ENCODE results near the gene MISP3. TPM values are rescaled to one million over a fixed set of nuclear protein-coding genes. Genes with fewer than 3 reads are reported as not detected.
"Not testable (repeated sequence)": the region's sequence is repeated elsewhere in the genome, so short reads cannot be mapped to it uniquely, and the experiment has no call there.

The MISP3 gene
- total RNA-seq (1 to 10 TPM; 1.3 to 1.6 TPM), polyA plus RNA-seq (1 to 10 TPM in 1 of 2 donors, under 1 TPM in 1; 0.68 to 1.1 TPM)

- Histone ChIP-seq H3K4me3 (ENCODE audit: low read length in 2 of 2) (peak within 1 kb of the TSS; percentile 36 to 70), H3K9me3 (ENCODE audit: control insufficient read depth in 1 of 2, low read length in 2 of 2) (no peaks in the 10 kb centered on the region), H3K4me1 (ENCODE audit: insufficient read depth, low read length) (peaks cover 31% of the 10 kb centered on the region), H3K27me3 (ENCODE audit: insufficient read depth, low read length) (no peaks in the 10 kb centered on the region), H3K36me3 (ENCODE audit: insufficient read depth, low read length) (no peaks in the 10 kb centered on the region), H3K27ac (ENCODE audit: low read depth, low read length) (peak within 1 kb of the TSS; percentile 61)
- Mint-ChIP-seq H3K4me1 (peaks cover 7 to 28% (median 15%) of the 10 kb centered on the region in 4 donors), H3K27me3 (no peaks in the 10 kb centered on the region), H3K4me3 (peak within 1 kb of the TSS; percentile 89 to 98 (median 93)), H3K9me3 (no peaks in the 10 kb centered on the region), H3K27ac (peak within 1 kb of the TSS; percentile 70 to 97 (median 88)), H3K36me3 (peaks cover 0 to 1% of the 10 kb centered on the region in 2 donors)
- intact Hi-C loops (cut with micrococcal nuclease): loop anchor here (1.0 to 10.0 kb wide), 9 partner anchors 14 to 476 kb away; partner anchors contain the start of genes DCAF15 and SAMD1
- ChIA-PET POLR2A (ENCODE audit: partially characterized antibody) (interaction anchor here (0.5 to 4.2 kb wide), 9 partner anchors 9 to 192 kb away, joined by 4 to 30 read pairs (median 11); partner anchors contain the start of genes ASF1B, IL27RA, PRKACA and RFX1), CTCF (ENCODE audit: partially characterized antibody) (interaction anchor here (0.7 to 6.9 kb wide), 27 partner anchors 9 to 284 kb away, joined by 3 to 65 read pairs (median 5); partner anchors contain the start of genes ASF1B, IL27RA, NANOS3 and PALM3)
- no peak for DNase-seq
Observed at GRCh38 chr19:14072535-14073260, at the start of gene MISP3. Gene MISP3 (plus strand): TSS chr19:14072786. CDS start chr19:14073310, 524 bp downstream.

DNA sequence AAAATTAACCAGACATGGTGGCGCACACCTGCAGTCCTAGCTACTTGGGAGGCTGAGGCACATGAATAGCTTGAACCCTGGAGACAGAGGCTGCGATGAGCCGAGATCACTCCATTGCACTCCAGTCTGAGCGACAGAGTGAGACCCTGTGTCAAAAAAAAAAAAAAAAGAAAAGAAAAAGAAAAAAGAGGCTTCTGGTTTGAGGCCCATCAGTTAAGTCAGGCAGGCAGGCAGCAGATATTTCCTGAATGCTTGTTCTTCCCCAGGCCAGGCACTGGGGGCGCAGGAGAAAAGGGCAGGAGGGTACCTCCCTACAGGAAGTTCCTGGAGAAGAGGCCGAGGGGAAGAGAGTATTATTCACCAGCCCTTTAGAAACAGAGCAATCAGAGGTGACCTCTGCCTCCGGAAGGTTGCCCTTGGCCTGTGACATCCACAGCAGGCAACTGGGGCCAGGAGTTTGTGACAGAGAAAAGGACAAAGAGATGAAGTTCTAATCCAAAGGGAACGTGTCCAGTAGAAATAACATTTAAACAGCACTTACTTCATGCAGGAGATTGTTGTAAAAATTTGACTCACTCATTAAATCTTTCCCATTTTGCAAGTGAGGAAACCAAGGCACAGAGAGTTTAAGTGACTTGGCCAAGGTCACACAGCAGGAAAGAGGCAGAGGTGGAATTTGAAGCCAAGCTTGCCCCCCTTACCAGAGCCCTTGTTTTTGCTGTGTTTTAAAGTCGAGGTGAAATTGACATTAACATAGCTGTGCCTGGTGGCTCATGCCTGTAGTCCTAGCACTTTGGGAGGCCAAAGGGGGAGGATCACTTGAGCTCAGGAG lies 49.0 kb upstream of the MISP3 start:
- Histone ChIP-seq H3K4me3 (ENCODE audit: low read length in 2 of 2) (no peak overlapping the region), H3K27me3 (ENCODE audit: insufficient read depth, low read length) (no peaks in the 10 kb centered on the region), H3K9me3 (ENCODE audit: control insufficient read depth in 1 of 2, low read length in 2 of 2) (no peaks in the 10 kb centered on the region), H3K4me1 (ENCODE audit: insufficient read depth, low read length) (peaks cover 10% of the 10 kb centered on the region), H3K36me3 (ENCODE audit: insufficient read depth, low read length) (no peaks in the 10 kb centered on the region), H3K27ac (ENCODE audit: low read depth, low read length) (no peak overlapping the region)
- H3K4me3 Mint-ChIP-seq: no peak overlapping the region
- CTCF ChIA-PET (ENCODE audit: partially characterized antibody): interaction anchor here (0.8 kb wide), 1 partner anchor 63 kb away, joined by 3 read pairs; no protein-coding TSS in a partner anchor
- DNase-seq: no peak
- H3K9me3 Mint-ChIP-seq: peaks cover 0 to 3% (median 0%) of the 10 kb centered on the region in 8 donors
- H3K27me3 Mint-ChIP-seq: no peaks in the 10 kb centered on the region
- no peaks in the 10 kb centered on the region for H3K36me3 Mint-ChIP-seq
- H3K4me1 Mint-ChIP-seq: peaks cover 3 to 18% (median 10%) of the 10 kb centered on the region in 4 donors
- intact Hi-C loops (cut with micrococcal nuclease): no loop called here
- POLR2A ChIA-PET (ENCODE audit: partially characterized antibody): interaction anchor here (3.3 kb wide), 1 partner anchor 7 kb away, joined by 26 read pairs; the partner anchor contains the start of gene IL27RA
- H3K27ac Mint-ChIP-seq: peak overlapping the region in 3 of 7 donors; percentile 55 to 80 (median 79)

DNA sequence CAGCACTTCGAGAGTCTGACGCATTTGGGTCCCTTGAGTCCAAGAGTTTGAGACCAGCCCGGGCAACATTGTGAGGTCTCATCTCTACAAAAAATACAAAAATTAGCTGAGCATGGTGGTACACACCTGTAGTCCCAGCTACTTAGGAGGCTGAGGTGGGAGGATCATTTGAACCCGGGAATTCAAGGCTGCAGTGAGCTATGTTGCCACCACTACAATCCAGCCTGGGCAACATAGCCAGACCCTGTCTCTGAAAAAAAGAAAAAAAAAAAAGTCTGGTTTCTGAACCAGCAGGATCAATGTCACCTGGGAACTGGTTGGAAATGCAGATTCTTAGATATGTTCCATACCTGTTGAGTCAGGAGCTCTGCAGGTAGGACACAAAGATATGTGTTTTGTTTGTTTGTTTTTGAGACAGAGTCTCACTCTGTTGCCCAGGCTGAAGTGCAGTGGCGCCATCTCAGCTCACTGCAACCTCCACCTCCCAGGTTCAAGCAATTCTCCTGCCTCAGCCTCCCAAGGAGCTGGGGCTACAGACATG lies 45.9 kb upstream of the MISP3 start:
- H3K4me3 Mint-ChIP-seq; H3K27me3 ChIP-seq (ENCODE audit: insufficient read depth, low read length); H3K9me3 ChIP-seq (ENCODE audit: control insufficient read depth in 1 of 2, low read length in 2 of 2); H3K36me3 Mint-ChIP-seq; intact Hi-C loops (cut with micrococcal nuclease); H3K27ac Mint-ChIP-seq; H3K9me3 Mint-ChIP-seq; H3K27ac ChIP-seq (ENCODE audit: low read depth, low read length); H3K36me3 ChIP-seq (ENCODE audit: insufficient read depth, low read length); DNase-seq; H3K4me3 ChIP-seq (ENCODE audit: low read length in 2 of 2); H3K27me3 Mint-ChIP-seq: not testable (repeated sequence)
- peaks cover 23% of the 10 kb centered on the region for H3K4me1 ChIP-seq (ENCODE audit: insufficient read depth, low read length)
- H3K4me1 Mint-ChIP-seq: peaks cover 14 to 40% (median 26%) of the 10 kb centered on the region in 4 donors
- ChIA-PET CTCF (ENCODE audit: partially characterized antibody) (interaction anchor here (1.2 to 1.6 kb wide), 3 partner anchors 16 to 66 kb away, joined by 3 to 6 read pairs (median 5); no protein-coding TSS in a partner anchor), POLR2A (ENCODE audit: partially characterized antibody) (interaction anchor here (1.3 to 8.0 kb wide), 3 partner anchors 22 to 74 kb away, joined by 3 to 225 read pairs (median 11); partner anchors contain the start of genes DCAF15 and RFX1)

GRCh38 chr19:14027856-14028450 lies 44.6 kb upstream of the MISP3 start, which contains the start of gene RLN3:
Gene RLN3 (plus strand): TSS chr19:14028148. CDS start chr19:14028205, 57 bp downstream.
- no peaks in the 10 kb centered on the region for H3K27me3 ChIP-seq (ENCODE audit: insufficient read depth, low read length)
- H3K27ac Mint-ChIP-seq: peak within 1 kb of the TSS; percentile 42 to 97 (median 75)
- H3K36me3 Mint-ChIP-seq: peaks cover 0 to 6% of the 10 kb centered on the region in 2 donors
- H3K4me3 Mint-ChIP-seq: peak within 1 kb of the TSS in 6 of 8 donors; percentile 5 to 48 (median 33)
- DNase-seq: no peak
- H3K4me1 Mint-ChIP-seq: peaks cover 15 to 52% (median 29%) of the 10 kb centered on the region in 4 donors
- H3K4me1 ChIP-seq (ENCODE audit: insufficient read depth, low read length): peaks cover 26% of the 10 kb centered on the region
- H3K27ac ChIP-seq (ENCODE audit: low read depth, low read length): no peak within 1 kb of the TSS
- peaks cover 0 to 3% (median 0%) of the 10 kb centered on the region in 8 donors for H3K9me3 Mint-ChIP-seq
- ChIA-PET CTCF (ENCODE audit: partially characterized antibody) (interaction anchor here (1.5 to 1.6 kb wide), 2 partner anchors 15 to 29 kb away, joined by 3 to 6 read pairs; no protein-coding TSS in a partner anchor), POLR2A (ENCODE audit: partially characterized antibody) (interaction anchor here (3.2 to 8.0 kb wide), 2 partner anchors 23 to 76 kb away, joined by 11 to 225 read pairs; partner anchors contain the start of genes DCAF15 and RFX1)
- intact Hi-C loops (cut with micrococcal nuclease): no loop called here
- H3K9me3 ChIP-seq (ENCODE audit: control insufficient read depth in 1 of 2, low read length in 2 of 2): no peaks in the 10 kb centered on the region
- no peaks in the 10 kb centered on the region for H3K27me3 Mint-ChIP-seq
- H3K36me3 ChIP-seq (ENCODE audit: insufficient read depth, low read length): no peaks in the 10 kb centered on the region
- no peak within 1 kb of the TSS for H3K4me3 ChIP-seq (ENCODE audit: low read length in 2 of 2)

DNA sequence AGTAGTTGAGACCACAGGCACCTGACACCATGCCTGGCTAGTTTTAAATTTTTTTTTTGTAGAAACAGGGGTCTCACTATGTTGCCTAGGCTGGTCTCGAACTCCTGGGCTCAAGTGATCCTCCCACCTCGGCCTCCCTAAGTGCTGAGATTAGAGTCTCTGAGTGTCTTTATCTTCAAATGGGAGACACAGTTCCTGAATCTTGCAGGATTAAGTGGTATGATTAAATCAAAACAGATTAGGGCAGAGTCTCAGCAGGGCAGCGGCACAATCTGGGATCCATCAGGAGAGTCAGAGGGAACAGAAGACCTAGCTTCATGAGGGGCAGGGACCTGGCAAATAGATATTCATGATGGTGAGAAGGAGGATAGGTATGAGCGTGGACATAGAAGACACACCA lies 43.7 kb upstream of the MISP3 start:
- Histone ChIP-seq H3K4me3 (ENCODE audit: low read length in 2 of 2) (no peak overlapping the region), H3K36me3 (ENCODE audit: insufficient read depth, low read length) (no peaks in the 10 kb centered on the region), H3K27ac (ENCODE audit: low read depth, low read length) (no peak overlapping the region), H3K4me1 (ENCODE audit: insufficient read depth, low read length) (peaks cover 32% of the 10 kb centered on the region), H3K9me3 (ENCODE audit: control insufficient read depth in 1 of 2, low read length in 2 of 2) (no peaks in the 10 kb centered on the region), H3K27me3 (ENCODE audit: insufficient read depth, low read length) (no peaks in the 10 kb centered on the region)
- Mint-ChIP-seq H3K36me3 (peaks cover under 1 to 8% of the 10 kb centered on the region in 2 donors), H3K4me3 (peak overlapping the region in 5 of 8 donors; percentile 5 to 48 (median 21)), H3K27ac (peak overlapping the region; percentile 37 to 97 (median 73)), H3K27me3 (no peaks in the 10 kb centered on the region), H3K4me1 (peaks cover 16 to 49% (median 27%) of the 10 kb centered on the region in 4 donors), H3K9me3 (peaks cover 0 to 3% (median 0%) of the 10 kb centered on the region in 8 donors)
- DNase-seq: no peak
- ChIA-PET POLR2A (ENCODE audit: partially characterized antibody) (interaction anchor here (1.0 to 8.0 kb wide), 4 partner anchors 10 to 77 kb away, joined by 3 to 225 read pairs (median 64); partner anchors contain the start of genes DCAF15 and RFX1), CTCF (ENCODE audit: partially characterized antibody) (no interaction called here)
- intact Hi-C loops (cut with micrococcal nuclease): no loop called here
